ENCODE measurements around the gene RASAL2. TPM values are rescaled to one million over a fixed set of nuclear protein-coding genes. Genes with fewer than 3 reads are reported as not detected.

RASAL2 gene
- total and polyA plus RNA-seq, 2 of the 13 experiments (the other 11 are each of a cell fraction or from before 2014, with no cell fraction given): 5.4 to 5.9 TPM

GRCh38 chr1:178510155-178510554 lies 416.3 kb downstream of the RASAL2 start:
- H3K79me2 ChIP-seq (ENCODE audit: insufficient read depth, low read length): no peaks in the 10 kb centered on the region
- no peaks in the 10 kb centered on the region for H3K36me3 ChIP-seq (replicated peaks in 1 of 2; ENCODE audit: control insufficient read depth in 1 of 2, insufficient read depth in 2 of 2, low read length in 2 of 2)
- no peaks in the 10 kb centered on the region for H4K20me1 ChIP-seq (ENCODE audit: insufficient read depth, low read length)
- FAIRE-seq: no peak
- 0 out of 2 replicates have a peak, but pooled peaks cover 18% of the 10 kb centered on the region for H3K4me1 ChIP-seq (ENCODE audit: insufficient read depth, low read length)
- intact Hi-C loops (cut with micrococcal nuclease; ENCODE audit: unreplicated experiment): no loop called here
- in situ Hi-C loops (cut with HindIII; ENCODE audit: extremely low pct_ligation_motif_present, low pct_unique_long_range_greater_than_20kb): no loop called here
- BruUV-seq (replicated peaks): no TSS peak
- TF ChIP-seq GRHL1 (CRISPR knock-in tag; conservative IDR thresholded peaks at IDR 0.05): no peak
- no peak for TF ChIP-seq ZNF589 (CRISPR knock-in tag; conservative IDR thresholded peaks at IDR 0.05)
- no peak for TF ChIP-seq SATB2 (CRISPR knock-in tag; IDR thresholded peaks at IDR 0.05)
- TF ChIP-seq ZNF546 (CRISPR knock-in tag; conservative IDR thresholded peaks at IDR 0.05): no peak
- H3K27me3 ChIP-seq (ENCODE audit: control insufficient read depth in 1 of 2, insufficient read depth in 2 of 2, low read length in 2 of 2): peaks cover 0 to 11% of the 10 kb centered on the region in 2 experiments; a peak in 2 of 5 replicates
- no peak for ATAC-seq
- H3K4me3 ChIP-seq (replicated peaks in 1 of 3; ENCODE audit: insufficient read depth in 1 of 3, low read depth in 2 of 3, low read length in 3 of 3): no peak overlapping the region
- no peak overlapping the region for H2AFZ ChIP-seq (ENCODE audit: low read length)
- CTCF ChIA-PET (ENCODE audit: low intra/inter-chr PET ratio, low total read pairs): no interaction called here
- H3K9me3 ChIP-seq (ENCODE audit: low read length): no peaks in the 10 kb centered on the region
- WGBS (ENCODE audit: low lambda C conversion rate): 32% methylated on average over 4 of the region's 4 CpGs
- H3K27ac ChIP-seq (ENCODE audit: extremely low read length, insufficient read depth, low read length): no peak overlapping the region
- H3K4me2 ChIP-seq (ENCODE audit: low read depth, low read length): no peak overlapping the region
- H3K9ac ChIP-seq (ENCODE audit: insufficient read depth, low read depth, low read length): no peak overlapping the region
- POLR2A ChIA-PET: no interaction called here
- no peak for DNase-seq (ENCODE audit: low spot score)

GRCh38 chr1:178512566-178513277 lies 418.8 kb downstream of the RASAL2 start, which contains the start of gene TEX35:
Gene TEX35 (plus strand): TSS chr1:178513109. CDS start chr1:178513189, 80 bp downstream.
- intact Hi-C loops (cut with micrococcal nuclease; ENCODE audit: unreplicated experiment) (no loop called here), in situ Hi-C loops (cut with HindIII; ENCODE audit: extremely low pct_ligation_motif_present, low pct_unique_long_range_greater_than_20kb) (no loop called here)
- TF ChIP-seq PLSCR1 (CRISPR knock-in tag; IDR thresholded peaks at IDR 0.05; ENCODE audit: borderline replicate concordance) (no peak), ARID2 (CRISPR knock-in tag; IDR thresholded peaks at IDR 0.05; ENCODE audit: borderline replicate concordance) (no peak), SMYD3 (CRISPR knock-in tag; IDR thresholded peaks at IDR 0.05) (no peak), ZBTB21 (CRISPR knock-in tag; IDR thresholded peaks at IDR 0.05) (no peak)
- H3K4me1 ChIP-seq (ENCODE audit: insufficient read depth, low read length): 0 out of 2 replicates have a peak, but pooled peaks cover 11% of the 10 kb centered on the region
- H3K27ac ChIP-seq (ENCODE audit: extremely low read length, insufficient read depth, low read length): no peak within 1 kb of the TSS
- no TSS peak for BruUV-seq (replicated peaks)
- no peaks in the 10 kb centered on the region for H3K79me2 ChIP-seq (ENCODE audit: insufficient read depth, low read length)
- CTCF ChIA-PET (ENCODE audit: low intra/inter-chr PET ratio, low total read pairs): no interaction called here
- no peaks in the 10 kb centered on the region for H3K36me3 ChIP-seq (replicated peaks in 1 of 2; ENCODE audit: control insufficient read depth in 1 of 2, insufficient read depth in 2 of 2, low read length in 2 of 2)
- H3K4me3 ChIP-seq (replicated peaks in 1 of 3; ENCODE audit: insufficient read depth in 1 of 3, low read depth in 2 of 3, low read length in 3 of 3): no peak within 1 kb of the TSS
- POLR2A ChIA-PET: no interaction called here
- H3K9ac ChIP-seq (ENCODE audit: insufficient read depth, low read depth, low read length): no peak within 1 kb of the TSS
- FAIRE-seq: no peak
- no peaks in the 10 kb centered on the region for H4K20me1 ChIP-seq (ENCODE audit: insufficient read depth, low read length)
- ATAC-seq: no peak
- DNase-seq (ENCODE audit: low spot score): no peak
- no peaks in the 10 kb centered on the region for H3K9me3 ChIP-seq (ENCODE audit: low read length)
- WGBS (ENCODE audit: low lambda C conversion rate): 26% methylated on average over 3 of the region's 19 CpGs
- peaks cover 0 to 15% of the 10 kb centered on the region in 2 experiments; a peak in 3 of 5 replicates for H3K27me3 ChIP-seq (ENCODE audit: control insufficient read depth in 1 of 2, insufficient read depth in 2 of 2, low read length in 2 of 2)
- no peak within 1 kb of the TSS for H2AFZ ChIP-seq (ENCODE audit: low read length)
- H3K4me2 ChIP-seq (ENCODE audit: low read depth, low read length): no peak within 1 kb of the TSS

Data from HepG2 (cell line).